Thyroid gland (tissue), 4 donors: ENCODE data around the gene PITX3.

Source experiments
- POLR2A ChIP-seq, 2 donors: fragments of 450-650 bp; IDR thresholded peaks; one replicate each; pipeline ENCODE4 v1.6.1; 2017; ENCODE audit warnings: antibody characterized with exemption in 2 of 2, mild to moderate bottlenecking in 2 of 2, moderate library complexity in 1 of 2
- TF ChIP-seq, protein P1 (sequence below), 6 experiments: fragments of 200-600 bp in 3 of 6; fragments of 450-650 bp in 3 of 6; sonication (generic) in 3 of 6; IDR thresholded peaks; one replicate each; pipeline ENCODE4 v1.5.1; 2016 to 2019; ENCODE audit warnings: antibody characterized with exemption in 6 of 6, mild to moderate bottlenecking in 2 of 6, inconsistent platforms in 1 of 6, moderate library complexity in 1 of 6

DNA sequence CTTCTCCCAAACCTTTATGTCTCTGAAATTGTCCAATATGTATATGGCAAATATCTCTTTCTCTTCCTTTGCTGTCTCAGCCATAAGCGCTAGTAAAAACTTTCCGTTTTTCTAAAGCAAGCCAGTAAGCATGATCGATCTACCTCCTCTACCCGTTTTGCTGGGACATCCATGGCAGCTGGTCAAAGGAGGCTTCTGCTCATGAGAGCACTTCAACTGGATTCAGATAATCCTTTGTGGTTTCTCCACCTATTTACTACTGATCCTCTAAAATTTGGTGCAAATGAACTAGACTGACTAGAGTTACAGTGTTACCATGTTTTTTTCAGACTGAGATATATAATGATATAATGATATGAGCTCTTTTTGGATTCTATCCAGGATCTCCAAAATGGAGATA lies 46.7 kb upstream of the PITX3 start:
- TF ChIP-seq, protein P1, sequence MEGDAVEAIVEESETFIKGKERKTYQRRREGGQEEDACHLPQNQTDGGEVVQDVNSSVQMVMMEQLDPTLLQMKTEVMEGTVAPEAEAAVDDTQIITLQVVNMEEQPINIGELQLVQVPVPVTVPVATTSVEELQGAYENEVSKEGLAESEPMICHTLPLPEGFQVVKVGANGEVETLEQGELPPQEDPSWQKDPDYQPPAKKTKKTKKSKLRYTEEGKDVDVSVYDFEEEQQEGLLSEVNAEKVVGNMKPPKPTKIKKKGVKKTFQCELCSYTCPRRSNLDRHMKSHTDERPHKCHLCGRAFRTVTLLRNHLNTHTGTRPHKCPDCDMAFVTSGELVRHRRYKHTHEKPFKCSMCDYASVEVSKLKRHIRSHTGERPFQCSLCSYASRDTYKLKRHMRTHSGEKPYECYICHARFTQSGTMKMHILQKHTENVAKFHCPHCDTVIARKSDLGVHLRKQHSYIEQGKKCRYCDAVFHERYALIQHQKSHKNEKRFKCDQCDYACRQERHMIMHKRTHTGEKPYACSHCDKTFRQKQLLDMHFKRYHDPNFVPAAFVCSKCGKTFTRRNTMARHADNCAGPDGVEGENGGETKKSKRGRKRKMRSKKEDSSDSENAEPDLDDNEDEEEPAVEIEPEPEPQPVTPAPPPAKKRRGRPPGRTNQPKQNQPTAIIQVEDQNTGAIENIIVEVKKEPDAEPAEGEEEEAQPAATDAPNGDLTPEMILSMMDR (IDR thresholded peaks at IDR 0.05), result no peak
- TF ChIP-seq POLR2A (IDR thresholded peaks at IDR 0.05), result no peak
